Transverse colon (tissue), 4 donors: ENCODE data around the gene STX8.

Source experiments
- CTCF ChIP-seq, 5 experiments: fragments of 200-600 bp in 3 of 5; fragments of 450-650 bp in 2 of 5; sonication (generic) in 3 of 5; IDR thresholded peaks; 1 replicate in 2 of 5; 2 replicates in 3 of 5; pipeline ENCODE4 v1.5.1; 2016 to 2017; ENCODE audit warnings: antibody characterized with exemption in 5 of 5, inconsistent platforms in 3 of 5, mild to moderate bottlenecking in 2 of 5, moderate library complexity in 1 of 5
- EP300 ChIP-seq: sonication (generic); formaldehyde crosslinking; IDR thresholded peaks from one replicate; pipeline ENCODE4 v1.6.1; 2017; ENCODE audit warnings: antibody characterized with exemption, low read depth
- POLR2A ChIP-seq: fragments of 450-650 bp; IDR thresholded peaks from one replicate; pipeline ENCODE4 v1.6.1; 2016; ENCODE audit warnings: antibody characterized with exemption, mild to moderate bottlenecking, moderate library complexity
- POLR2AphosphoS5 ChIP-seq, 3 donors: sonication (generic); formaldehyde crosslinking; IDR thresholded peaks; one replicate each; pipeline ENCODE4 v1.6.1; 2016; ENCODE audit warnings: antibody characterized with exemption in 3 of 3

DNA sequence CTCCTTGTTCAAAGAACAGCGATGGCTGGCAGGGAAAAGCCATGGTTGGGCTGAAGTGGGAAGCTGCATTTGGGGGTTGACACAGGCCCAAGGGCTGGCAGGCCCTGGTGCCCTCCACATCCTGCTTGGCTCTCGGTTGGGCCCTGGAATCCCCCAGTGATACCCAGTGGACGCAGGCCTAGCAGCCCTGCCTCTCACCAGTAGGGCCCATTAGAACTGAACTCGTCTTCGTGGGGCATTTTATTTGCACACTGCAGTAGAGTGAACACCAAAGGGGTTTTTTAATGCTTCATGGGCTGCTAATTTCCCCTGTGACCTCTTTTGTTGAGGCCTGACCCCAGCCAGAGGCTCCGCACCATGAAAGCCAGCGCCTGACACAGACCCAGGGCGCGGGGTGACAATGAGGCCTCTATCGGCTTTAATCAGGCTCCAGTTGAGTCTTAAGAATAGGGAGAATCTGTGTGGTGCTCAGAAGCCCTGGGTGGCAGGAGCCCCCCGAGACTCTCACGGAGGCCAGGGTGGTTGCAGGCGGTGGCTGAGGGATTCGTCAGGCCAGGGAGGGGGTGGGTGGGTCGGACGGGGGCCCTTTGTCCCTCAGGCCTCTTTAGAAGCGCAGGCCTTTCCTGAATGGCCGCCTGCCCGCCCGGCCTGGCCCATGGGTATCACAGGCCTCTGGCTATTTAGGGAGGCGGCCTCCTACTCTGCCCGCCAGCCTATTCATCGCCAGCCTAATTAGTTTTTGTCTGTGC lies 355.0 kb downstream of the STX8 start:
- TF ChIP-seq CTCF (IDR thresholded peaks at IDR 0.05), result no peak
- no peak for TF ChIP-seq POLR2A
- TF ChIP-seq EP300, result no peak
- TF ChIP-seq POLR2AphosphoS5 (IDR thresholded peaks at IDR 0.05), result no peak
